HG02642 (cell line): ENCODE results near the gene ZXDC.

Source experiments
- ATAC-seq: cut with Tn5 transposase; IDR thresholded peaks from one replicate; pipeline ENCODE4 v1.9.1; 2021; ENCODE audit warnings: mild to moderate bottlenecking; ENCODE audit not compliant: unreplicated experiment, poor library complexity

ZXDC gene

GRCh38 chr3:126475413-126476114 lies at the start of gene ZXDC:
Gene ZXDC, minus strand, starts transcription at chr3:126475891. Its CDS starts 26 bp downstream, at chr3:126475865.
- peak; percentile 80 for ATAC-seq

GRCh38 chr3:126525091-126525852 lies 49.6 kb upstream of the ZXDC start:
- no peak for ATAC-seq

GRCh38 chr3:126524429-126524988 lies 48.8 kb upstream of the ZXDC start:
- no peak for ATAC-seq

- no peak for ATAC-seq
These were observed 48.2 kb upstream of the ZXDC start, which contains the start of gene CHST13 for GRCh38 chr3:126523745-126524428. Gene CHST13, plus strand, starts transcription at chr3:126524155. Its CDS starts 178 bp downstream, at chr3:126524333.

GRCh38 chr3:126522363-126522788 lies 46.7 kb upstream of the ZXDC start:
- ATAC-seq: no peak

- no peak for ATAC-seq
These were observed 45.6 kb upstream of the ZXDC start for GRCh38 chr3:126521122-126521891.

GRCh38 chr3:126519506-126520455 lies 44.1 kb upstream of the ZXDC start:
- ATAC-seq: no peak

GRCh38 chr3:126518779-126519177 lies 43.1 kb upstream of the ZXDC start:
- no peak for ATAC-seq

- no peak for ATAC-seq
These were observed 42.5 kb upstream of the ZXDC start for GRCh38 chr3:126517986-126518778.

- ATAC-seq: no peak
These were observed 41.7 kb upstream of the ZXDC start, which contains the start of gene UROC1 for GRCh38 chr3:126517291-126517951. Gene UROC1, minus strand, starts transcription at chr3:126517773. Its CDS starts 54 bp downstream, at chr3:126517719.

GRCh38 chr3:126516936-126517290 lies 41.2 kb upstream of the ZXDC start:
- no peak for ATAC-seq

GRCh38 chr3:126516152-126516935 lies 40.7 kb upstream of the ZXDC start:
- no peak for ATAC-seq

GRCh38 chr3:126515066-126515706 lies 39.5 kb upstream of the ZXDC start:
- no peak for ATAC-seq

GRCh38 chr3:126514161-126514560 lies 38.5 kb upstream of the ZXDC start:
- ATAC-seq: no peak

GRCh38 chr3:126512916-126513650 lies 37.4 kb upstream of the ZXDC start:
- no peak for ATAC-seq

GRCh38 chr3:126512026-126512425 lies 36.3 kb upstream of the ZXDC start:
- ATAC-seq: no peak
